Liver (tissue), 9 donors: ENCODE data around the gene RAB22A. TPM values are rescaled to one million over a fixed set of nuclear protein-coding genes. Genes with fewer than 3 reads are reported as not detected.

Experiments
- DNase-seq: peaks from one replicate; pipeline ENCODE4 v3.0.0-alpha.2; 2017; ENCODE audit warnings: low spot score
- H3K27ac ChIP-seq, 2 donors: one replicate each; pipeline ENCODE4 v1.7.0; 2013; ENCODE audit warnings: inconsistent platforms in 2 of 2, low read length in 2 of 2, control low read depth in 1 of 2, low read depth in 1 of 2, mild to moderate bottlenecking in 1 of 2
- H3K27me3 ChIP-seq, 4 donors: one replicate each; pipeline versions ENCODE4 v1.6.1 to v1.7.0; 2013; ENCODE audit warnings: low read length in 3 of 4, inconsistent platforms in 1 of 4, mild to moderate bottlenecking in 1 of 4, moderate library complexity in 1 of 4; ENCODE audit not compliant: control insufficient read depth in 4 of 4, insufficient read depth in 4 of 4
- H3K36me3 ChIP-seq, 4 donors: one replicate each; pipeline versions ENCODE4 v1.6.1 to v1.7.0; 2013; ENCODE audit warnings: low read length in 3 of 4, mild to moderate bottlenecking in 3 of 4, low read depth in 1 of 4, moderate library complexity in 1 of 4; ENCODE audit not compliant: control insufficient read depth in 4 of 4, insufficient read depth in 3 of 4
- H3K4me1 ChIP-seq, 4 donors: one replicate each; pipeline versions ENCODE4 v1.6.1 to v1.7.0; 2013; ENCODE audit warnings: low read length in 3 of 4, mild to moderate bottlenecking in 3 of 4, moderate library complexity in 1 of 4; ENCODE audit not compliant: control insufficient read depth in 4 of 4, insufficient read depth in 4 of 4
- H3K4me3 ChIP-seq, 3 donors: one replicate each; pipeline versions ENCODE4 v1.6.1 to v1.7.0; 2013; ENCODE audit warnings: low read length in 3 of 3, control low read depth in 1 of 3, low read depth in 1 of 3, mild to moderate bottlenecking in 1 of 3
- H3K9ac ChIP-seq, 2 donors: one replicate each; pipeline ENCODE4 v1.7.0; 2013; ENCODE audit warnings: low read length in 2 of 2, mild to moderate bottlenecking in 2 of 2, moderate library complexity in 2 of 2, control low read depth in 1 of 2, low read depth in 1 of 2
- H3K9me3 ChIP-seq, 4 donors: one replicate each; pipeline versions ENCODE4 v1.6.1 to v1.7.0; 2013; ENCODE audit warnings: low read length in 3 of 4; ENCODE audit not compliant: control insufficient read depth in 4 of 4
- EGR1 ChIP-seq, 2 donors: IDR thresholded peaks; 2 replicates each; pipeline ENCODE4 v1.6.1; 2016 to 2018; ENCODE audit warnings: antibody characterized with exemption in 2 of 2, low read depth in 2 of 2
- FOXA2 ChIP-seq: IDR thresholded peaks from 2 replicates; pipeline ENCODE4 v1.6.1; 2016; ENCODE audit warnings: antibody characterized with exemption
- GABPA ChIP-seq, 2 donors: IDR thresholded peaks in 1 of 2; conservative IDR thresholded peaks in 1 of 2; 2 replicates each; pipeline ENCODE4 v1.6.1; 2016; ENCODE audit warnings: antibody characterized with exemption in 2 of 2, mild to moderate bottlenecking in 1 of 2, moderate library complexity in 1 of 2
- HNF4A ChIP-seq, 2 donors: conservative IDR thresholded peaks; 2 replicates each; pipeline ENCODE4 v1.6.1; 2016; ENCODE audit warnings: antibody characterized with exemption in 2 of 2, mild to moderate bottlenecking in 2 of 2
- HNF4G ChIP-seq: IDR thresholded peaks from 2 replicates; pipeline ENCODE4 v1.6.1; 2016; ENCODE audit warnings: antibody characterized with exemption
- NR2F2 ChIP-seq: IDR thresholded peaks from 2 replicates; pipeline ENCODE4 v1.6.1; 2016; ENCODE audit warnings: antibody characterized with exemption
- RAD21 ChIP-seq, 2 donors: IDR thresholded peaks; 2 replicates each; pipeline ENCODE4 v1.6.1; 2016; ENCODE audit warnings: antibody characterized with exemption in 2 of 2, mild to moderate bottlenecking in 2 of 2
- RXRA ChIP-seq, 2 donors: IDR thresholded peaks; 2 replicates each; pipeline ENCODE4 v1.6.1; 2017 to 2018; ENCODE audit warnings: antibody characterized with exemption in 2 of 2, mild to moderate bottlenecking in 1 of 2
- YY1 ChIP-seq: IDR thresholded peaks from 2 replicates; pipeline ENCODE4 v1.6.1; 2016; ENCODE audit warnings: antibody characterized with exemption, mild to moderate bottlenecking
- WGBS: extraction: QIAGEN DNeasy Blood & Tissue Kit; methylation state at CpG from one replicate; pipeline ENCODE4 v1.1.7; 2013; 5-methylcytosine and 5-hydroxymethylcytosine counted together
- polyA plus RNA-seq, 2 donors: library from polyadenylated mRNA; stranded (reverse) in 1 of 2; unstranded in 1 of 2; fragments of 200-250 nt in 1 of 2; fragments of >200 nt in 1 of 2; fragmentation: Nextera tagmentation in 1 of 2; extraction: Ambion mirVana in 1 of 2; gene quantifications; one replicate each; pipeline versions ENCODE4 v1.2.1 to v1.2.3, GENCODE V29; 2013 to 2015
- total RNA-seq, 2 donors: library from RNA; depleted of rRNA; stranded (reverse); fragments of >200 nt; gene quantifications; one replicate each; pipeline ENCODE4 v1.2.3, GENCODE V29; 2014
- TF ChIP-seq, protein P1 (sequence below): IDR thresholded peaks from 2 replicates; pipeline ENCODE4 v1.6.1; 2016; ENCODE audit warnings: antibody characterized with exemption, mild to moderate bottlenecking
- TF ChIP-seq, protein P2 (sequence below): fragments of 150-350 bp; IDR thresholded peaks from 2 replicates; pipeline ENCODE4 v1.5.1; 2017; ENCODE audit warnings: improper control_type of control experiment, low read depth, low read length; ENCODE audit not compliant: missing input control
- TF ChIP-seq, protein P3 (sequence below): IDR thresholded peaks from 2 replicates; pipeline ENCODE4 v1.6.1; 2016; ENCODE audit warnings: antibody characterized with exemption
- donor health status: healthy.
- donor health status: healthy.
- donor health status: healthy.
- donor health status: healthy.
- donor health status: healthy.

The RAB22A gene
- total and polyA plus RNA-seq, 4 donors, result 3.0 to 8.1 (median 5.8) TPM

DNA sequence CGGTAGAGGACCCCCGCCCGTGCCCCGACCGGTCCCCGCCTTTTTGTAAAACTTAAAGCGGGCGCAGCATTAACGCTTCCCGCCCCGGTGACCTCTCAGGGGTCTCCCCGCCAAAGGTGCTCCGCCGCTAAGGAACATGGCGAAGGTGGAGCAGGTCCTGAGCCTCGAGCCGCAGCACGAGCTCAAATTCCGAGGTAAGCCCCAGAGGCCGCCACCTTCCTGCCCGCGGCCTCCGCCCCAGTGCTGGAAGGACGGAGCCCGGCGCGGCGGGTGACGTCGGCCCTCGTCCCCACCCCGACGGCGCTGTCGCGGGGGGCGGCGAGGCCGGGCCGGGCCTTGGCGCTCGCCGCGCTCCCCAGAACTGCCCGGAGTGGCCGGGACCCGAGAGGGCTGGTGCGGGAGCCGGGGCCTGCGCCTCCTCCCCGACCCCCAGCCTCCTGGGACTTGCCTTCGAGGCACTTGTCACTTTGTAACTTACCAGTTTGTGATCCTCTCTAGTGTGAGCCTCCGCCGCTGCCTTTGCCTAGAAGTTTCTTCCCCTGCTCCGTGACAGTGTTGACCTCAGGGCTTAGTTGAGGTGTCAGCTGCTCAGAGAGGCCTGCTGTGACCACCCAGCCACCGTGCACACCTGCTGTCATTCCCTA lies 79.9 kb downstream of the RAB22A start:
- Histone ChIP-seq H3K4me3 (peak overlapping the region; percentile 69 to 81 (median 70)), H3K9me3 (no peaks in the 10 kb centered on the region), H3K27ac (peak overlapping the region; percentile 60 to 95), H3K27me3 (no peaks in the 10 kb centered on the region), H3K9ac (peak overlapping the region; percentile 70 to 73), H3K4me1 (peaks cover 2 to 19% (median 12%) of the 10 kb centered on the region in 4 donors), H3K36me3 (peaks cover 0 to 2% (median 0%) of the 10 kb centered on the region in 4 donors)
- WGBS, result under 1% methylated on average over 56 of the region's 56 CpGs
- DNase-seq, result no peak
- TF ChIP-seq EGR1 (IDR thresholded peaks at IDR 0.05; ENCODE audit: low read depth in 2 of 2), result no peak
- TF ChIP-seq RXRA (IDR thresholded peaks at IDR 0.05), result no peak
- TF ChIP-seq, protein P1, sequence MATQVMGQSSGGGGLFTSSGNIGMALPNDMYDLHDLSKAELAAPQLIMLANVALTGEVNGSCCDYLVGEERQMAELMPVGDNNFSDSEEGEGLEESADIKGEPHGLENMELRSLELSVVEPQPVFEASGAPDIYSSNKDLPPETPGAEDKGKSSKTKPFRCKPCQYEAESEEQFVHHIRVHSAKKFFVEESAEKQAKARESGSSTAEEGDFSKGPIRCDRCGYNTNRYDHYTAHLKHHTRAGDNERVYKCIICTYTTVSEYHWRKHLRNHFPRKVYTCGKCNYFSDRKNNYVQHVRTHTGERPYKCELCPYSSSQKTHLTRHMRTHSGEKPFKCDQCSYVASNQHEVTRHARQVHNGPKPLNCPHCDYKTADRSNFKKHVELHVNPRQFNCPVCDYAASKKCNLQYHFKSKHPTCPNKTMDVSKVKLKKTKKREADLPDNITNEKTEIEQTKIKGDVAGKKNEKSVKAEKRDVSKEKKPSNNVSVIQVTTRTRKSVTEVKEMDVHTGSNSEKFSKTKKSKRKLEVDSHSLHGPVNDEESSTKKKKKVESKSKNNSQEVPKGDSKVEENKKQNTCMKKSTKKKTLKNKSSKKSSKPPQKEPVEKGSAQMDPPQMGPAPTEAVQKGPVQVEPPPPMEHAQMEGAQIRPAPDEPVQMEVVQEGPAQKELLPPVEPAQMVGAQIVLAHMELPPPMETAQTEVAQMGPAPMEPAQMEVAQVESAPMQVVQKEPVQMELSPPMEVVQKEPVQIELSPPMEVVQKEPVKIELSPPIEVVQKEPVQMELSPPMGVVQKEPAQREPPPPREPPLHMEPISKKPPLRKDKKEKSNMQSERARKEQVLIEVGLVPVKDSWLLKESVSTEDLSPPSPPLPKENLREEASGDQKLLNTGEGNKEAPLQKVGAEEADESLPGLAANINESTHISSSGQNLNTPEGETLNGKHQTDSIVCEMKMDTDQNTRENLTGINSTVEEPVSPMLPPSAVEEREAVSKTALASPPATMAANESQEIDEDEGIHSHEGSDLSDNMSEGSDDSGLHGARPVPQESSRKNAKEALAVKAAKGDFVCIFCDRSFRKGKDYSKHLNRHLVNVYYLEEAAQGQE, result no peak

DNA sequence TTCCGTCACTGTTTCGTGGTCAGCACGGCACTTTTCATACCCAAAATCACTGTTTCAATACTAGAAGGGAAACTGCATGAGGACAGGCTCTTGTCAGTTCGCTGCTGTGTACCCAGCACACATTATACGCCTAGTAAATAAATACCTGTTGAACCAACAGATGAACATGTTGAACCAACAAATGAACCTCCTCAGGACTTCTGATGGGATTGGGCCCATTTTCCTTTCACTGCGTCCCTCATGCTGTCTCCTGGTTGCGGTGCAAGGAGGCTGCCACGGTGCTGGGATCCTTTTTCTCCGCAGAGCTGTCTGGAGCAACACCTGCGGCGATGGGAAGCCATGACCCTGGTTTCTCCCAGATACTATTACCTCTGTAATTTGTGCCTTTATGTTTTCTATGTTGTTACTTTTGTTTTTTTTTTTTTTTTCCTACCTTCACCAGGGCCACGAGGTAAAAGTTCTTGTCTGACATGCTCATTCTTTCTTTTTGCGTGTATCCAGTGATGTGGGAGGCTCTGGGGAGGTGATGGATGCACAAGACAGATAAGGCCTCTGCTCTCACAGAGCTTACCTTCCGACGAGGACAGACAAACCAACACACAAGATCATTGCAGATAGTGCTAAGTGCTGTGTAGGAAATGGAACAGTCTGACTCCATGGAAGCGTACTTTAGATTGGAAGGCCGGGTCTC lies 80.6 kb downstream of the RAB22A start:
- H3K27me3 ChIP-seq, result no peaks in the 10 kb centered on the region
- H3K36me3 ChIP-seq, result peaks cover 0 to 2% (median 0%) of the 10 kb centered on the region in 4 donors
- peaks cover 2 to 19% (median 12%) of the 10 kb centered on the region in 4 donors for H3K4me1 ChIP-seq
- peak overlapping the region; percentile 60 to 95 for H3K27ac ChIP-seq
- H3K9ac ChIP-seq, result peak overlapping the region; percentile 70 to 73
- H3K4me3 ChIP-seq, result peak overlapping the region; percentile 69 to 81 (median 70)
- no peaks in the 10 kb centered on the region for H3K9me3 ChIP-seq
- no peak for TF ChIP-seq HNF4G
- TF ChIP-seq HNF4A (conservative IDR thresholded peaks at IDR 0.05), result no peak
- TF ChIP-seq RAD21 (IDR thresholded peaks at IDR 0.05), result no peak
- TF ChIP-seq, protein P2, sequence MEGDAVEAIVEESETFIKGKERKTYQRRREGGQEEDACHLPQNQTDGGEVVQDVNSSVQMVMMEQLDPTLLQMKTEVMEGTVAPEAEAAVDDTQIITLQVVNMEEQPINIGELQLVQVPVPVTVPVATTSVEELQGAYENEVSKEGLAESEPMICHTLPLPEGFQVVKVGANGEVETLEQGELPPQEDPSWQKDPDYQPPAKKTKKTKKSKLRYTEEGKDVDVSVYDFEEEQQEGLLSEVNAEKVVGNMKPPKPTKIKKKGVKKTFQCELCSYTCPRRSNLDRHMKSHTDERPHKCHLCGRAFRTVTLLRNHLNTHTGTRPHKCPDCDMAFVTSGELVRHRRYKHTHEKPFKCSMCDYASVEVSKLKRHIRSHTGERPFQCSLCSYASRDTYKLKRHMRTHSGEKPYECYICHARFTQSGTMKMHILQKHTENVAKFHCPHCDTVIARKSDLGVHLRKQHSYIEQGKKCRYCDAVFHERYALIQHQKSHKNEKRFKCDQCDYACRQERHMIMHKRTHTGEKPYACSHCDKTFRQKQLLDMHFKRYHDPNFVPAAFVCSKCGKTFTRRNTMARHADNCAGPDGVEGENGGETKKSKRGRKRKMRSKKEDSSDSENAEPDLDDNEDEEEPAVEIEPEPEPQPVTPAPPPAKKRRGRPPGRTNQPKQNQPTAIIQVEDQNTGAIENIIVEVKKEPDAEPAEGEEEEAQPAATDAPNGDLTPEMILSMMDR, result no peak
- no peak for TF ChIP-seq NR2F2
- TF ChIP-seq YY1, result no peak
- no peak for DNase-seq
- 81% methylated on average over 17 of the region's 17 CpGs for WGBS

DNA sequence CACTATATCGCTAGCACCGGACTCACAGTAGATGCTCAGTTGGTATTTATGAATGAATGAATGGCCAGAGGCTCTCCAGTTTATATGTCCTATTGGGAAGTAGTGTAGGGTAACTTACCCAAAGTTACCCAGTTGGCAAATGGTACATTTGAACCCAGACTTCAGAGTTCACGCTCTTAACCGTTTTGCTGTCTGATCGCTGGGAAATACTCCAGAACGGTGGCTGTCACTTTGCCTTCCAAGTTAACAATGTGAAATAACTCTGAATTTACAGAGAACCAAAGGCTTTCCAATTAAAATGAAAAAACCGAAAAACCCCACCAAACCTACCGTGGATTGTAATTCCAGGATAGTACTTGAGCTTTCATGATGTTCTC lies 81.1 kb downstream of the RAB22A start:
- H3K27ac ChIP-seq, result no peak overlapping the region
- DNase-seq, result no peak
- peaks cover 2 to 19% (median 12%) of the 10 kb centered on the region in 4 donors for H3K4me1 ChIP-seq
- H3K36me3 ChIP-seq, result peaks cover 0 to 2% (median 0%) of the 10 kb centered on the region in 4 donors
- TF ChIP-seq FOXA2, result no peak
- no peak for TF ChIP-seq RAD21 (IDR thresholded peaks at IDR 0.05)
- TF ChIP-seq, protein P3, sequence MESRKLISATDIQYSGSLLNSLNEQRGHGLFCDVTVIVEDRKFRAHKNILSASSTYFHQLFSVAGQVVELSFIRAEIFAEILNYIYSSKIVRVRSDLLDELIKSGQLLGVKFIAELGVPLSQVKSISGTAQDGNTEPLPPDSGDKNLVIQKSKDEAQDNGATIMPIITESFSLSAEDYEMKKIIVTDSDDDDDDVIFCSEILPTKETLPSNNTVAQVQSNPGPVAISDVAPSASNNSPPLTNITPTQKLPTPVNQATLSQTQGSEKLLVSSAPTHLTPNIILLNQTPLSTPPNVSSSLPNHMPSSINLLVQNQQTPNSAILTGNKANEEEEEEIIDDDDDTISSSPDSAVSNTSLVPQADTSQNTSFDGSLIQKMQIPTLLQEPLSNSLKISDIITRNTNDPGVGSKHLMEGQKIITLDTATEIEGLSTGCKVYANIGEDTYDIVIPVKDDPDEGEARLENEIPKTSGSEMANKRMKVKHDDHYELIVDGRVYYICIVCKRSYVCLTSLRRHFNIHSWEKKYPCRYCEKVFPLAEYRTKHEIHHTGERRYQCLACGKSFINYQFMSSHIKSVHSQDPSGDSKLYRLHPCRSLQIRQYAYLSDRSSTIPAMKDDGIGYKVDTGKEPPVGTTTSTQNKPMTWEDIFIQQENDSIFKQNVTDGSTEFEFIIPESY, result no peak
- TF ChIP-seq HNF4G, result no peak
- TF ChIP-seq GABPA (IDR thresholded peaks at IDR 0.05 in 1 of 2, conservative IDR thresholded peaks at IDR 0.05 in 1 of 2), result no peak
- no peak overlapping the region for H3K9ac ChIP-seq
- 87% methylated on average over 8 of the region's 8 CpGs for WGBS
- no peaks in the 10 kb centered on the region for H3K9me3 ChIP-seq
- no peaks in the 10 kb centered on the region for H3K27me3 ChIP-seq
- no peak overlapping the region for H3K4me3 ChIP-seq
